Measurements from ENCODE around the gene KTI12.
"Not testable (repeated sequence)": the region's sequence is repeated elsewhere in the genome, so short reads cannot be mapped to it uniquely, and the experiment has no call there.

KTI12 gene

DNA sequence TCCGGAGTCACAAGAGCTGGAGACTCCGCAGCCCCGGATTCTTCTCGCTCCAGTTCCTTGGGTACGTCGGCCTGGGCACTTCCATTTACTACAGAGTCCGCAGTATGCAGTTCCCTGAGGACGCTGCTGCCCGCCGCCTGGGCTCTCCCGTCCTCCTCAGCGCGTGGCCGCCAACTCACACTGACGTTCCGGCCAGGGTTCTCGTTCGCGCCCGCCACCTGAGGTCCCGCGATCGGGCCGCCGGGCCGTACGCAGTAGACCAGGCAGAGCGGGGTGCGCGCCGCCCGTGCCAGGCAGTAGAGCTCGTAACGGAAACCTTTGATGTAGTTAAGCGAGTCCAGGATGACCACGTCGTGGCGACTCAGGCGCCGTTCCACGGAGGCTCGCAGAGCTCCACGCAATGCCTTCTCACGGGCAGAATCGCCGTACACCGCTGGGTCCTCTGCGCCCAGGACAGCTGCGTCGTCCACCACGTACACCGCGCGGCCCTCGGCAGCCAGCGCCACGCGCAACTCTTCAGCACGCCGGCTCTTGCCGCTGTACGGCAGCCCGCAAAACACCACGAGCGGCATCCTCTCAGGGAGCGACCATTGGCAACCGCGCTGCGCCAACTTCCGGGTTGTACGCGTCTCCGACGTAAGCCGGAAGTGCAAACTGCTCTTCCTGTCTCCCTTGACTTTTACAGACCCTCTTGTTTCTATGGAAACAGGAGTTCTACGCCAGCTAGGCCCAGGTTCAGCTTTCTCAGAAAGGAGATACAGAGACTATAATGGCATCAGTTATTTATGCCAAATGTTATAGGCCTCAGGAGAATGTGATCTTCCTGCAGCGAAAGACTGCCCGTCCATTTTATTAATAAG lies at the start of gene KTI12:
TSS of gene KTI12 (minus strand) at position 621 of the 860 bp plus-strand sequence. CDS start at position 572, 49 bp downstream.
- peak; percentile 86 for DNase-seq (ENCODE audit: low spot score)

DNA sequence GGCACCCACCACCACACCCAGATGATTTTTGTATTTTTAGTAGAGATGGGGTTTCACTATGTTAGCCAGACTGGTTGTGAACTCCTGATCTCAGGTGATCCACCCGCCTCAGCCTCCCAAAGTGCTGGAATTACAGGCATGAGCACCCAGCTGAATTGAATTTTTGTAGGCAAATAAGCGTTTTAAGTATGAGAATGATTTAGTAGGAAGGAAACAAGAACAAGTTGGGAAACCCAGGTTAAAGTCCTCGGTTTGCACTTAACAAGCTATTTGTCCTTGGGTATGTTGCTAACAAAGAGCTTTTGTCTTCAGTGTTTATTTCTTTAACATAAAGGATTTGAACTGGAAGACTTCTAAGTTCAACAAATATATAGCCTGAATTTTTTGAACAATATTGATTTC lies 46.4 kb upstream of the KTI12 start:
- DNase-seq (ENCODE audit: low spot score), result no peak

GRCh38 chr1:52077277-52077676 lies 43.7 kb upstream of the KTI12 start:
- DNase-seq (ENCODE audit: low spot score), result not testable (repeated sequence)

DNA sequence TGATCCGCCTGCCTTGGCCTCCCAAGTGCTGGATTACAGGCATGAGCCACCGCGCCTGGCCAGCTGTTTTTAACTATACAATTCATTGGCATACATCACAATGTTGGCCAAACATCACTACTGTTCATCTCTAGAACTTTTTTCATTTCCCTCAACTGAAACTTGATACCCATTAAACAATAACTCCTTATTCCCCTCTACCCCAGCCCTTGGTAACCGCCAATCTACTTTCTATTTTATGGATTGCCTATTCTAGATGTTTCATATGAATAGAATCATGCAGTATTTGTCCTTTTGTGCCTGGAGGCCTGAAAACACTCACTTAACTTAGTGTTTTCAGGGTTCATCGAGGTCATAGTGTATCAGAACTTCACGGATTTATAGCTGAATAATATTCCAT lies 38.7 kb upstream of the KTI12 start:
- no peak for DNase-seq (ENCODE audit: low spot score)

GRCh38 chr1:52070704-52071103 lies 37.1 kb upstream of the KTI12 start:
- no peak for DNase-seq (ENCODE audit: low spot score)

- no peak for DNase-seq (ENCODE audit: low spot score)
Observed at GRCh38 chr1:52063192-52063591, 29.6 kb upstream of the KTI12 start.

DNA sequence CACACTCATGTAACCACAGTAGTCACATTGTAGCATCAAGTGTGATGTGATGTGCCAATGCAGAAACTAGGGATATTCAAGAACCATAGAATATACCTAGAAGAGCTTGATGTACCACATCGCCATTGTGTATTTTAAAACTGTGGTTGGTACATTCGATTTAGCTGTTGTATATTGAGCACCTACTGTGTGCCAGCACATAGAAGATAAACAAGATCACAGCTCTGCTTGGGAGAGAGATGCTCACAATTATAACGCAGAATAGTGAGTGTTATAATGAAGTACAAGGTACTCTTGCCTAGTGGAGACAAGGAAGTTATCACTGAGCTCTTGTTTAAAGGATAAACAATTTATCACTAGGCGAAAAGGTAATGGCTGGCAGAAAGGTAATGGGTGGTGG lies 27.2 kb upstream of the KTI12 start:
- DNase-seq (ENCODE audit: low spot score), result no peak

DNA sequence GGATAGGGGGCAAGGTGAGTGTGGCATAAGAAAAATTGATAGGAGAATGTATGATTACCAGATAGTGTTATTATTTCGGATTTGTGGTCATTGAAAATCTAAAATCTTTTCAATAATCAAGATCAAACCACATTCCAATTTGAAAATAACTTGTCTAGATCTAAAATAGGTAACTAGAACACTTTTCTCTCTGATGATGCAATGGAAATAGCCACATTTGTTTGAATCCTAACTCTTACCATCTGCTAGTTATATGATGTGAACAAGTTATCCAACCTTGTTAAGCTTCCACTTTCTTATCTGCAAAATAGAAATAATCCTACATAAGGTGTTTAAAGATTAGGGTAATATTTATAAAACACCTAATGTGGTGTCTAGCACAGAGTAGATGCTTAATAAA lies 26.3 kb upstream of the KTI12 start:
- DNase-seq (ENCODE audit: low spot score), result no peak

- DNase-seq (ENCODE audit: low spot score), result no peak
Observed at GRCh38 chr1:52059321-52059720, 25.7 kb upstream of the KTI12 start.

GRCh38 chr1:52057876-52058415 lies 24.3 kb upstream of the KTI12 start:
- DNase-seq (ENCODE audit: low spot score), result no peak

GRCh38 chr1:52057255-52057654 lies 23.6 kb upstream of the KTI12 start:
- no peak for DNase-seq (ENCODE audit: low spot score)

DNA sequence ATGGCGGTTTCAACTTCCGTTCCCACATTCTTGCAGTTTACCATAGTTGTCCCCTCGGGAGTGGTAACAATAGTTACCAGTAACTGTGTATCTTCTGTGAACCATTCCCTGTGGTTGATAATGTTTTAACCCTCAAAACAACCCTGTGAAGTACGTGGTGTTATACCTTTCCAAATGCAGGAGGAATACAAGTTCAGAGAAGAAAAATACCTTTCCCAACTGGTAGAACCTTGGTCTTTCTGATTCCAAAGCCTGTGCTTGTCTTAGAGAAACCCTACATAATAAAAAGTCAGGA lies 23.3 kb upstream of the KTI12 start:
- no peak for DNase-seq (ENCODE audit: low spot score)

GRCh38 chr1:52056163-52056936 lies 22.7 kb upstream of the KTI12 start, which contains the start of gene BTF3L4:
BTF3L4 (plus strand) TSS chr1:52056295; CDS start chr1:52059848, 3,553 bp downstream.
- DNase-seq (ENCODE audit: low spot score), result peak; percentile 96

- DNase-seq (ENCODE audit: low spot score), result no peak
Observed at GRCh38 chr1:52055866-52056162, 22.2 kb upstream of the KTI12 start.

GRCh38 chr1:52055066-52055865 lies 21.7 kb upstream of the KTI12 start, which contains the start of gene TXNDC12:
TXNDC12 (minus strand) TSS chr1:52055191; CDS start chr1:52055096, 95 bp downstream.
- DNase-seq (ENCODE audit: low spot score), result peak; percentile 94

GRCh38 chr1:52054496-52055065 lies 21.0 kb upstream of the KTI12 start:
- no peak for DNase-seq (ENCODE audit: low spot score)

DNA sequence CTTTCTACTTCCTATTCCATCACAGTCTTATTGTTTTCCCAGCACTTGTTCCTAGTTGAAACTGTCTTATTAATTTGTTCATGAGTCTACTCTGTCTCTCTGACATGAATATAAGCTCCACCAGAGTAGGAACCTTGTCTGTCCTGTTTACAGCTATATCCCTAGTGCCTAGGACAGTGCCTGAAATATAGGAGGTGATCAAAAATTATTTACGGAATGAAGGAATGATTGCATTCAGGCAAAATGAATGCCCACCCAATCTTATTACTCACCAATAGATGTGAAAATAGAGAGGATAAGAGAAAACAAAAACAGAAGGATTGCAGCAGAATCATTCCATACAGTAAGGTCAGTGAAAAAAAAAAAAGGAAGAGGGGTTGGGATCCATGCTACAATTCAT lies 20.3 kb upstream of the KTI12 start:
- DNase-seq (ENCODE audit: low spot score), result no peak

DNA sequence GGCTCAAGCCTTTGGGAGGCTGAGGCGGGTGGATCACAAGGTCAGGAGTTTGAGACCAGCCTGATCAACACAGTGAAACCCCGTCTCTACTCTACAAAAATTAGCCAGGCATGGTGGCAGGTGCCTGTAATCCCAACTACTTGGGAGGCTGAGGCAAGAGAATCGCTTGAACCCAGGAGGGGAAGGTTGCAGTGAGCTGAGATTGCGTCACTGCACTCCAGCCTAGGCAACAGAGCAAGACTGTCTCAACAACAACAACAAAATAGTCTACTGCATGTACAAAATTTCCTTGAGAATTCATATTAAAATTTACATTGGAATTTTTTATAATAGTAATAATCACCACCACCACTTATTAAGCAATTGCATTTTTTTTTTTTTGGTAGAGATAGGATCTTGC lies 15.7 kb upstream of the KTI12 start:
- not testable (repeated sequence) for DNase-seq (ENCODE audit: low spot score)

DNA sequence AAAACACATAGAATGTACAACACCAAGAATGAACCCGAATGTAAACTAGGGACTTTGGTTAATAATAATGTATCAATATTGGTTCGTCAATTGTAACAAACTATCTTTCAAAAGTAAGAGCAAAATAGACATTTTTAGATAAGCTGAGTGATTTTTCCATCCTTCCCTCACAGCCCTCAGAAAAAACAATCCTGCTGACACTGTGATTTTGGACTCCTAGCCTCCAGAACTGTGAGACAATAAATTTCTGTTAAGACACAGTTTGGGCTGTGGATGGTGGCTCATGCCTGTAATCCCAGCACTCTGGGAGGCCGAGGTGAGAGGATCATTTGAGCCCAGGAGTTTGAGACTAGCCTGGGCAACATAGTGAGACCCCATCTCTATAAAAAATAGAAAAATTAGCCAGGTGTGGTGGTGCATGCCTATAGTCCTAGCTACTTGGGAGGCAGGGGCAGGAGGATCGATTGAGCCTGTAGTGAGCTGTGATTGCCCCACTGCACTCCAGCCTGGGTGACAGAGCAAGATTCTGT lies 12.1 kb upstream of the KTI12 start:
- not testable (repeated sequence) for DNase-seq (ENCODE audit: low spot score)

DNA sequence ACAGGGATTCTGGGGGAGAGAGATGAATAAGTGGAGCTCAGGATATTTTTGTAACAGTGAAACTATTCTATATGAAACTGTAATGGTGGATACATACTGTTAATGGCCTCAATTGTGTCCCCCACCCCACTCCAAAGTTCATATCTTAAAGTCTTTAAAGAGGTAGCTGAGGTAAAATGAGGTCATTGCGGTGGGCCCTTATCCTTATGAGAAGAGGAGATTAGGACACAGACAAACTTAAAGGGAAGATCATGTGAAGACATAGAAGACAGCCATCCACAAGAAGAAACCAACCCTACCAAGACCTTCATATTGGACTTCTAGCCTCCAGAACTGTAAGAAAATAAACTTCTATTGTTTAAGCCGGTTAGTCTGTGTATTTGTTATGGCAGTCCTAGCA lies 11.6 kb upstream of the KTI12 start:
- no peak for DNase-seq (ENCODE audit: low spot score)

DNA sequence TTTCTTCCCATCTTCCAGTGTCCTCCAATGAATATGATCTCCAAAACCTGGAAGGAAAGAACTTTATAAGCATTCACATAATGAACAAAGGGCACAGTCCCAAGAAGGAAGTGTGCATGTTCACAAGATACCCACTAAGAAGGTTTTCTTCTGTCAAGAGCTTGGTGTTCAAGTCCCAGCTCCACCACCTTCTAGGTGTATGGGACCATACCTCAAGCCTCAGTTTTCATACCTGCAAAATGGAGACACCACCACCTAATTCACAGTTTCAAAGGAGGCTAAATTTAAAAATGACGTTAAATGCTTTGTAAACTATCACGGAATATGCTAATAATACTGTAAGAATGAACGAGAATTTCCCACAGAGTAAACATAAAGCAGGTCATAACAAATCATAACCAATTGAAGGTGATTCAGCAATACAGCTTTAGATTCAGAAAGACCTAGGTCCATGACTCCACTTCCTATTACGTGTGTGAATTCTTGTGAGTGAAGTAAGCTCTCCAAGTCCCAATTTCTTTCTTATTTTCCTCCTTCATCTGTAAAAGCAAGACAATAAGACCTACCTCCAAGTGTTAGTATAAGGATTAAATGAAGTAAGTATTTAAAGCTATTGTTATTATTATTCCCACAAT lies 8.1 kb upstream of the KTI12 start:
- no peak for DNase-seq (ENCODE audit: low spot score)
